Activated CD4-positive, alpha-beta T cell treated with anti-CD3 and anti-CD28 coated beads, Interleukin-2, amount 50 U/mL, for 48 hours (primary cell): ENCODE results near the gene MS4A10.

ENCODE experiments used
- DNase-seq, 2 experiments: peaks; one replicate each; pipeline ENCODE4 v3.0.0-alpha.2; 2020

The MS4A10 gene

GRCh38 chr11:60766547-60766946 lies 18.6 kb upstream of the MS4A10 start:
- no peak for DNase-seq

- DNase-seq = peak; percentile 7 to 31
These were observed 17.7 kb upstream of the MS4A10 start for GRCh38 chr11:60767388-60767811.

GRCh38 chr11:60768202-60768601 lies 16.9 kb upstream of the MS4A10 start:
- no peak for DNase-seq

- no peak for DNase-seq
These were observed 15.9 kb upstream of the MS4A10 start for GRCh38 chr11:60769273-60769672.

- DNase-seq = no peak
These were observed 15.3 kb upstream of the MS4A10 start for GRCh38 chr11:60769811-60770210.

- no peak for DNase-seq
These were observed 14.0 kb upstream of the MS4A10 start for GRCh38 chr11:60771146-60771545.

GRCh38 chr11:60771879-60772525 lies 13.1 kb upstream of the MS4A10 start:
- no peak for DNase-seq

GRCh38 chr11:60772666-60773065 lies 12.5 kb upstream of the MS4A10 start:
- no peak for DNase-seq

GRCh38 chr11:60774726-60775125 lies 10.4 kb upstream of the MS4A10 start:
- no peak for DNase-seq

GRCh38 chr11:60775420-60775961 lies 9.6 kb upstream of the MS4A10 start:
- DNase-seq = peak; percentile 86 to 90

GRCh38 chr11:60776167-60776566 lies 9.0 kb upstream of the MS4A10 start:
- no peak for DNase-seq

GRCh38 chr11:60777106-60777505 lies 8.0 kb upstream of the MS4A10 start:
- no peak for DNase-seq

GRCh38 chr11:60777572-60777971 lies 7.6 kb upstream of the MS4A10 start:
- DNase-seq = no peak

GRCh38 chr11:60780065-60780464 lies 5.1 kb upstream of the MS4A10 start:
- no peak for DNase-seq

GRCh38 chr11:60780774-60781173 lies 4.4 kb upstream of the MS4A10 start:
- no peak for DNase-seq

GRCh38 chr11:60781286-60781980 lies 3.7 kb upstream of the MS4A10 start:
- no peak for DNase-seq

- no peak for DNase-seq
These were observed 3.2 kb upstream of the MS4A10 start for GRCh38 chr11:60781981-60782316.

GRCh38 chr11:60782393-60783140 lies 2.6 kb upstream of the MS4A10 start:
- no peak for DNase-seq

GRCh38 chr11:60783141-60783484 lies 2.0 kb upstream of the MS4A10 start:
- DNase-seq = no peak

- no peak for DNase-seq
These were observed 1.2 kb upstream of the MS4A10 start for GRCh38 chr11:60783911-60784310.

GRCh38 chr11:60785806-60786361 lies 751 bp downstream of the MS4A10 start:
- no peak for DNase-seq

- DNase-seq = no peak
These were observed 1.9 kb downstream of the MS4A10 start for GRCh38 chr11:60786811-60787567.
